Suprapubic skin (tissue), 4 donors: ENCODE measurements around the gene BCL3.
"Not testable (repeated sequence)": the region's sequence is repeated elsewhere in the genome, so short reads cannot be mapped to it uniquely, and the experiment has no call there.

Experiments used
- CTCF ChIP-seq, 2 donors: fragments of 200-600 bp in 1 of 2; fragments of 450-650 bp in 1 of 2; sonication (generic) in 1 of 2; IDR thresholded peaks; one replicate each; pipeline ENCODE4 v1.5.1; 2016 to 2019; ENCODE audit warnings: antibody characterized with exemption in 2 of 2, mild to moderate bottlenecking in 1 of 2, moderate library complexity in 1 of 2
- EP300 ChIP-seq: sonication (generic); formaldehyde crosslinking; IDR thresholded peaks from one replicate; pipeline ENCODE4 v1.6.1; 2017; ENCODE audit warnings: antibody characterized with exemption
- POLR2A ChIP-seq, 2 donors: fragments of 450-650 bp; IDR thresholded peaks; one replicate each; pipeline ENCODE4 v1.6.1; 2017; ENCODE audit warnings: antibody characterized with exemption in 2 of 2, mild to moderate bottlenecking in 2 of 2, moderate library complexity in 2 of 2
- POLR2AphosphoS5 ChIP-seq, 3 donors: sonication (generic); formaldehyde crosslinking; IDR thresholded peaks; one replicate each; pipeline ENCODE4 v1.6.1; 2017; ENCODE audit warnings: antibody characterized with exemption in 3 of 3

GRCh38 chr19:44709434-44710266, 38.9 kb upstream of the BCL3 start:
- TF ChIP-seq CTCF (IDR thresholded peaks at IDR 0.05); POLR2A (IDR thresholded peaks at IDR 0.05); EP300; POLR2AphosphoS5 (IDR thresholded peaks at IDR 0.05): not testable (repeated sequence)
